Neural progenitor cell (in vitro differentiated cells): ENCODE results near the gene GREM1.

ENCODE experiments used
- CTCF ChIP-seq: fragments of 200-600 bp; sonication (generic); IDR thresholded peaks from 2 replicates; pipeline ENCODE4 v1.5.1; 2017; ENCODE audit warnings: antibody characterized with exemption, mild to moderate bottlenecking
- EZH2 ChIP-seq: fragments of 200-600 bp; sonication (generic); IDR thresholded peaks from 2 replicates; pipeline ENCODE4 v1.6.1; 2017; ENCODE audit warnings: antibody characterized with exemption, mild to moderate bottlenecking, moderate library complexity
- EZH2phosphoT487 ChIP-seq: fragments of 200-600 bp; sonication (generic); IDR thresholded peaks from 2 replicates; pipeline ENCODE4 v1.6.1; 2017; ENCODE audit warnings: antibody characterized with exemption

- TF ChIP-seq EZH2, result no peak
- TF ChIP-seq CTCF, result no peak
- no peak for TF ChIP-seq EZH2phosphoT487
These were observed 47.4 kb downstream of the GREM1 start for GRCh38 chr15:32765236-32765635.
